B cell (primary cell): Measurements from ENCODE around the gene INSC.

Experiments used
- CTCF ChIP-seq: fragments of 200-600 bp; IDR thresholded peaks from one replicate; pipeline ENCODE4 v1.8.0; 2022; ENCODE audit warnings: antibody characterized with exemption, mild to moderate bottlenecking
- EZH2 ChIP-seq: IDR thresholded peaks from 2 replicates; pipeline ENCODE4 v1.6.1; 2012; ENCODE audit warnings: borderline replicate concordance, low read depth, mild to moderate bottlenecking, moderate library complexity, low read length; ENCODE audit not compliant: insufficient read depth, poor library complexity, severe bottlenecking

- TF ChIP-seq CTCF (no peak), EZH2 (no peak)
Measured at GRCh38 chr11:15111215-15111614, 3.5 kb upstream of the INSC start.
